MM.1S (cell line): ENCODE data around the gene ATG3.
A peak's percentile ranks its signal among the peaks of the same experiment; 100 is the strongest.

Experiments used
- DNase-seq: peaks from one replicate; pipeline ENCODE4 v3.0.0-alpha.2; 2015
- H2AFZ ChIP-seq: fragments of 300-600 bp; sonication (generic); 2 replicates; pipeline ENCODE4 v1.6.0; 2016; ENCODE audit warnings: antibody characterized with exemption, low read length
- H3F3A ChIP-seq: fragments of 300-600 bp; sonication (generic); 2 replicates; pipeline ENCODE4 v1.6.1; 2016; ENCODE audit warnings: mild to moderate bottlenecking, antibody characterized with exemption, low read length, moderate library complexity, mixed read lengths; ENCODE audit not compliant: insufficient read depth
- H3K27ac ChIP-seq: fragments of 300-600 bp; sonication (generic); 2 replicates; pipeline ENCODE4 v1.5.1; 2016; ENCODE audit warnings: mild to moderate bottlenecking, low read length
- H3K27me3 ChIP-seq: fragments of 300-600 bp; sonication (generic); replicated peaks from 2 replicates; pipeline ENCODE4 v1.6.0; 2016; ENCODE audit warnings: low read length; ENCODE audit not compliant: insufficient read depth
- H3K36me3 ChIP-seq: fragments of 300-600 bp; sonication (generic); replicated peaks from 2 replicates; pipeline ENCODE4 v1.6.1; 2016; ENCODE audit warnings: mild to moderate bottlenecking, low read length, mixed read lengths; ENCODE audit not compliant: insufficient read depth
- H3K4me1 ChIP-seq: fragments of 300-600 bp; sonication (generic); 2 replicates; pipeline ENCODE4 v1.6.1; 2016; ENCODE audit warnings: low read length, mixed read lengths
- H3K4me2 ChIP-seq: fragments of 300-600 bp; sonication (generic); 2 replicates; pipeline ENCODE4 v1.6.0; 2016; ENCODE audit warnings: low read depth, low read length
- H3K4me3 ChIP-seq: fragments of 300-600 bp; sonication (generic); 2 replicates; pipeline ENCODE4 v1.5.1; 2016; ENCODE audit warnings: low read length, mixed read lengths
- H3K79me2 ChIP-seq: fragments of 300-600 bp; sonication (generic); 2 replicates; pipeline ENCODE4 v1.6.1; 2016; ENCODE audit warnings: mixed run types, low read length, mixed read lengths
- H3K9ac ChIP-seq: fragments of 300-600 bp; sonication (generic); 2 replicates; pipeline ENCODE4 v1.6.1; 2016; ENCODE audit warnings: low read length, mixed read lengths
- H3K9me2 ChIP-seq: fragments of 300-600 bp; sonication (generic); replicated peaks from 2 replicates; pipeline ENCODE4 v1.6.1; 2016; ENCODE audit warnings: mild to moderate bottlenecking, low read length, mixed read lengths; ENCODE audit not compliant: insufficient read depth
- H3K9me3 ChIP-seq: fragments of 300-600 bp; sonication (generic); replicated peaks from 2 replicates; pipeline ENCODE4 v1.6.1; 2016; ENCODE audit warnings: mild to moderate bottlenecking, low read length, mixed read lengths; ENCODE audit not compliant: insufficient read depth
- H4K20me1 ChIP-seq: fragments of 300-600 bp; sonication (generic); 2 replicates; pipeline ENCODE4 v1.6.1; 2016; ENCODE audit warnings: mild to moderate bottlenecking, low read length, moderate library complexity, mixed read lengths; ENCODE audit not compliant: insufficient read depth
- EZH2 ChIP-seq: fragments of 300-600 bp; sonication (generic); optimal IDR thresholded peaks from 2 replicates; pipeline ENCODE3; 2017; ENCODE audit warnings: low read depth, mild to moderate bottlenecking, antibody characterized with exemption, low read length, mixed read lengths
- EZH2phosphoT487 ChIP-seq: fragments of 300-600 bp; sonication (generic); IDR thresholded peaks from 2 replicates; pipeline ENCODE4 v1.6.1; 2018; ENCODE audit warnings: antibody characterized with exemption, low read length
- TF ChIP-seq, protein P1 (sequence below): fragments of 300-600 bp; sonication (generic); IDR thresholded peaks from 2 replicates; pipeline ENCODE4 v1.5.1; 2016; ENCODE audit warnings: antibody characterized with exemption, low read length, mixed read lengths

ATG3 gene

DNA sequence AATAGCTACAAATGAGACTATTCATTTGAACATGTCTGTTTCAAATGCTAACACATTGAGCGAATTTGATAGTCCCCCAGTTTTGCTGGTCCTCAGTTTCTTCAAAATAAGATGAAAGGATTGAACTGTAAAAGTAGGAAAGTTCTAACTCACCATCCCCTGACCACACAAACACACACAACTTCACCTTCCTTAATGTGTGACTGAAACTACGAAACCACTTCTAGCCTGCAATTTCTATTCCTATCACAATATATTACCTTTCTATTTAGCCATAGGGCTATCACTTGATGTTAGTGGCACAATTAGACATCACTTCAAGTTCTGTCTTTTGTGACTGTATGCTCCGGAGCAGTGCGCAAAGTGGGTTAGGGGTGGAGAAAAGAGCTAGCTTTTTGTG, 77.4 kb downstream of the ATG3 start:
- TF ChIP-seq EZH2 (no peak), EZH2phosphoT487 (no peak)
- TF ChIP-seq, protein P1, sequence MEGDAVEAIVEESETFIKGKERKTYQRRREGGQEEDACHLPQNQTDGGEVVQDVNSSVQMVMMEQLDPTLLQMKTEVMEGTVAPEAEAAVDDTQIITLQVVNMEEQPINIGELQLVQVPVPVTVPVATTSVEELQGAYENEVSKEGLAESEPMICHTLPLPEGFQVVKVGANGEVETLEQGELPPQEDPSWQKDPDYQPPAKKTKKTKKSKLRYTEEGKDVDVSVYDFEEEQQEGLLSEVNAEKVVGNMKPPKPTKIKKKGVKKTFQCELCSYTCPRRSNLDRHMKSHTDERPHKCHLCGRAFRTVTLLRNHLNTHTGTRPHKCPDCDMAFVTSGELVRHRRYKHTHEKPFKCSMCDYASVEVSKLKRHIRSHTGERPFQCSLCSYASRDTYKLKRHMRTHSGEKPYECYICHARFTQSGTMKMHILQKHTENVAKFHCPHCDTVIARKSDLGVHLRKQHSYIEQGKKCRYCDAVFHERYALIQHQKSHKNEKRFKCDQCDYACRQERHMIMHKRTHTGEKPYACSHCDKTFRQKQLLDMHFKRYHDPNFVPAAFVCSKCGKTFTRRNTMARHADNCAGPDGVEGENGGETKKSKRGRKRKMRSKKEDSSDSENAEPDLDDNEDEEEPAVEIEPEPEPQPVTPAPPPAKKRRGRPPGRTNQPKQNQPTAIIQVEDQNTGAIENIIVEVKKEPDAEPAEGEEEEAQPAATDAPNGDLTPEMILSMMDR = no peak
- no peaks in the 10 kb centered on the region for H3K79me2 ChIP-seq
- no peaks in the 10 kb centered on the region for H3K9me2 ChIP-seq
- H4K20me1 ChIP-seq = no peaks in the 10 kb centered on the region
- DNase-seq = no peak
- H3K36me3 ChIP-seq = no peaks in the 10 kb centered on the region
- no peak overlapping the region for H2AFZ ChIP-seq
- no peak overlapping the region for H3K4me2 ChIP-seq
- H3K9me3 ChIP-seq = no peaks in the 10 kb centered on the region
- peaks cover 12% of the 10 kb centered on the region for H3F3A ChIP-seq
- H3K4me3 ChIP-seq = no peak overlapping the region
- H3K27me3 ChIP-seq = no peaks in the 10 kb centered on the region
- peaks cover 26% of the 10 kb centered on the region for H3K4me1 ChIP-seq
- H3K27ac ChIP-seq = no peak overlapping the region
- no peak overlapping the region for H3K9ac ChIP-seq

DNA sequence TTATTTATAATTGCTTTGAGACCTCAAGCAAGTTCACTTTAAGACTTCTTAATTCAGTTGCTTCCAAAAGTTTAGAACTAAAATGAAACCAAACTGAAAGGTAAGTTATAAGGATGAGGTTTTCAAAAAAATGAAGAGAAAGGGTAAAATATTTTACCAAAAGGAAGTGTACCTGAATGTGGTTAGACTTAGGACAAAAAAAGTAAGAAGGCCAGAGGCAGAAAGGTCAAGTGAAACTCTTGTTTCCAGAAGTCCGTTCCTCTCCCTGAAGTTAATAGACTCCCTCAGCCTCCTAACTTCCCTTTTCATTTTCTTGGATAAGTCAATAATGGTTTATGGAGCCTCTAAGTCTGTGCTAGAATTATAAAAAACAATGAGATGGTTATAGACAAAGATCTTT, 79.1 kb downstream of the ATG3 start:
- no peaks in the 10 kb centered on the region for H3K27me3 ChIP-seq
- TF ChIP-seq, protein P1 = no peak
- no peak for TF ChIP-seq EZH2phosphoT487
- H3K4me2 ChIP-seq = peak overlapping the region; percentile 59
- H3K9ac ChIP-seq = no peak overlapping the region
- H3K4me3 ChIP-seq = no peak overlapping the region
- no peaks in the 10 kb centered on the region for H3K79me2 ChIP-seq
- H3K36me3 ChIP-seq = no peaks in the 10 kb centered on the region
- no peak overlapping the region for H2AFZ ChIP-seq
- H3F3A ChIP-seq = peaks cover 12% of the 10 kb centered on the region
- H3K9me3 ChIP-seq = no peaks in the 10 kb centered on the region
- H4K20me1 ChIP-seq = no peaks in the 10 kb centered on the region
- H3K9me2 ChIP-seq = no peaks in the 10 kb centered on the region
- peaks cover 26% of the 10 kb centered on the region for H3K4me1 ChIP-seq
- H3K27ac ChIP-seq = peak overlapping the region; percentile 11; the same call in 1 of the 2 replicates
- DNase-seq = peak; percentile 54
